K562 (cell line): ENCODE measurements around the gene NUF2. TPM values are rescaled to one million over a fixed set of nuclear protein-coding genes. Genes with fewer than 3 reads are reported as not detected.

ENCODE experiments used
- SRSF9 ChIP-seq: fragments of 200-400 bp; formaldehyde crosslinking; IDR thresholded peaks from 2 replicates; pipeline ENCODE4 v1.6.1; 2017; ENCODE audit warnings: low read depth, low read length, borderline replicate concordance
- ZNF318 ChIP-seq, 2 experiments: fragments of 450-650 bp; IDR thresholded peaks; 2 replicates each; pipeline ENCODE4 v1.6.1; 2016; ENCODE audit warnings: mild to moderate bottlenecking in 2 of 2, borderline replicate concordance in 1 of 2, low read depth in 1 of 2, moderate library complexity in 1 of 2
- ZNF589 ChIP-seq: fragments of 200-800 bp; sonication (Bioruptor generic); IDR thresholded peaks from 2 replicates; pipeline ENCODE4 v1.6.1; 2016; ENCODE audit warnings: low read depth, missing genetic modification characterization, missing compliant biosample characterization
- polyA plus RNA-seq, 8 experiments: library from polyadenylated mRNA; depleted of rRNA in 4 of 8; stranded (reverse) in 5 of 8; unstranded in 3 of 8; fragments of >200 nt; fragmentation: Nextera tagmentation in 2 of 8; fragmentation: Illumina TruSeq in 1 of 8; extraction: Ambion mirVana in 2 of 8; extraction: Trizol in 1 of 8; gene quantifications; 2 replicates each; pipeline versions ENCODE4 v1.2.1 to v1.2.3, GENCODE V29; 2011 to 2014; ENCODE audit warnings: inconsistent platforms in 1 of 8, missing spikeins in 1 of 8
- total RNA-seq, 7 experiments: library from RNA; depleted of rRNA in 6 of 7; stranded (reverse); fragments of >200 nt in 6 of 7; fragmentation: Illumina TruSeq in 2 of 7; extraction: Trizol in 2 of 7; gene quantifications; 2 replicates each; pipeline versions ENCODE4 v1.2.1 to v1.2.3, GENCODE V29; 2011 to 2021; ENCODE audit warnings: low replicate concordance in 1 of 7
- TF ChIP-seq, protein P1 (sequence below): fragments of 450-650 bp; formaldehyde crosslinking; IDR thresholded peaks from 2 replicates; pipeline ENCODE4 v1.4.0; 2020; ENCODE audit warnings: mild to moderate bottlenecking, moderate library complexity

Gene NUF2
- total and polyA plus RNA-seq, 9 of the 15 experiments (the other 6 are each of a cell fraction or from before 2014, with no cell fraction given) = 42.5 to 90.0 (median 60.3) TPM

DNA sequence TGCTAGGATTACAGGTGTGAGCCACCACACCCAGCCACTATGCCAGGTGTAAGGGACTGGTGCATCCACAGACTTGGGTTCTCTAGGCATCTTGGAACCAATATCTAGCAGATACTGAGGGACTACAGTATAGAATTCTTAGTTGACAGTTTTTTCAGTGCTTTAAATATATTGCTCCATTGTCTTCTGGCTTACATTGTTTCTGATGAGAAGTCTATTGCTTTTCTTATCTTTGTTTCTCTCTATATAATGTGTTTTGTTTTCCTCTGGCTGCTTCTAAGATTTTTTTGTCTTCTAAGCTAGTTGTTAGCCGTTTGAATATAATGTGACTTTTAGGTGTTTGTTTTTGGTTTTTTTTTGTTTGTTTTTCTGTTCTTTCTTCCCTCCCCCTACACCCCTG, 13.5 kb downstream of the NUF2 start (continued):
- TF ChIP-seq SRSF9 (no peak), ZNF589 (no peak), ZNF318 (IDR thresholded peaks at IDR 0.05; ENCODE audit: borderline replicate concordance in 1 of 2, low read depth in 1 of 2) (no peak)
- TF ChIP-seq, protein P1, sequence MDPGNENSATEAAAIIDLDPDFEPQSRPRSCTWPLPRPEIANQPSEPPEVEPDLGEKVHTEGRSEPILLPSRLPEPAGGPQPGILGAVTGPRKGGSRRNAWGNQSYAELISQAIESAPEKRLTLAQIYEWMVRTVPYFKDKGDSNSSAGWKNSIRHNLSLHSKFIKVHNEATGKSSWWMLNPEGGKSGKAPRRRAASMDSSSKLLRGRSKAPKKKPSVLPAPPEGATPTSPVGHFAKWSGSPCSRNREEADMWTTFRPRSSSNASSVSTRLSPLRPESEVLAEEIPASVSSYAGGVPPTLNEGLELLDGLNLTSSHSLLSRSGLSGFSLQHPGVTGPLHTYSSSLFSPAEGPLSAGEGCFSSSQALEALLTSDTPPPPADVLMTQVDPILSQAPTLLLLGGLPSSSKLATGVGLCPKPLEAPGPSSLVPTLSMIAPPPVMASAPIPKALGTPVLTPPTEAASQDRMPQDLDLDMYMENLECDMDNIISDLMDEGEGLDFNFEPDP (CRISPR knock-in tag) = no peak
